Activated B cell treated with CpG ODN at 0.5 μM for 24 hours (primary cell): ENCODE measurements around the gene HCAR3. TPM values are rescaled to one million over a fixed set of nuclear protein-coding genes. Genes with fewer than 3 reads are reported as not detected.
"Not testable (repeated sequence)": the region's sequence is repeated elsewhere in the genome, so short reads cannot be mapped to it uniquely, and the experiment has no call there.

ENCODE experiments used
- ATAC-seq: fragments of 200-7000 bp; cut with Tn5 transposase; one replicate; pipeline ENCODE4 v1.10.0; 2021; ENCODE audit warnings: low read depth, mild to moderate bottlenecking, moderate library complexity
- CTCF ChIA-PET: fragments of 350-600 bp; sonication (Branson Sonifier 250); formaldehyde crosslinking; loops from one replicate; lab custom pipeline; 2021; ENCODE audit warnings: antibody characterized with exemption; lab: Charles Lee
- POLR2A ChIA-PET: fragments of 350-600 bp; sonication (Branson Sonifier 250); formaldehyde crosslinking; loops from one replicate; lab custom pipeline; 2021; ENCODE audit warnings: antibody characterized with exemption; lab: Charles Lee
- DNase-seq: peaks from one replicate; pipeline ENCODE4 v3.0.0; 2022
- H3K27ac Mint-ChIP-seq: one replicate; pipeline ENCODE4 v1.8.0; 2020; ENCODE audit warnings: mixed read lengths
- H3K27me3 Mint-ChIP-seq: one replicate; pipeline ENCODE4 v1.8.0; 2021; ENCODE audit warnings: mixed read lengths
- H3K36me3 Mint-ChIP-seq: one replicate; pipeline ENCODE4 v1.8.0; 2021; ENCODE audit warnings: low read depth, mixed read lengths
- H3K4me1 Mint-ChIP-seq: one replicate; pipeline ENCODE4 v1.8.0; 2021; ENCODE audit warnings: mixed read lengths
- H3K4me3 Mint-ChIP-seq: one replicate; pipeline ENCODE4 v1.8.0; 2020; ENCODE audit warnings: mild to moderate bottlenecking, mixed read lengths
- H3K9me3 Mint-ChIP-seq: one replicate; pipeline ENCODE4 v1.8.0; 2020; ENCODE audit warnings: mixed read lengths
- CTCF ChIP-seq: fragments of 200-600 bp; IDR thresholded peaks from one replicate; pipeline ENCODE4 v1.8.0; 2022; ENCODE audit warnings: antibody characterized with exemption, mild to moderate bottlenecking
- intact Hi-C: fragments of 100-400 bp; cut with micrococcal nuclease; formaldehyde crosslinking; loops from one replicate; pipeline ENCODE4 v1.15.1; 2024
- total RNA-seq: library from RNA; stranded (reverse); gene quantifications from 2 replicates; pipeline ENCODE4 v1.2.3, GENCODE V29; 2022

Gene HCAR3
- total RNA-seq, 1 donor from 2014 or later, result not detected

- no peak for DNase-seq
- ATAC-seq, result no peak
- Mint-ChIP-seq H3K4me3 (no peak overlapping the region), H3K9me3 (no peaks in the 10 kb centered on the region), H3K27me3 (no peaks in the 10 kb centered on the region), H3K4me1 (peaks cover 4% of the 10 kb centered on the region), H3K27ac (no peak overlapping the region), H3K36me3 (no peaks in the 10 kb centered on the region)
- intact Hi-C loops, result no loop called here
- ChIA-PET CTCF (no interaction called here), POLR2A (interaction anchor here (0.6 kb wide), 1 partner anchor 34 kb away, joined by 4 read pairs; no protein-coding TSS in a partner anchor)
- TF ChIP-seq CTCF, result no peak
Measured at GRCh38 chr12:122688291-122688690, 28.3 kb downstream of the HCAR3 start.

- TF ChIP-seq CTCF, result no peak
- no peak for ATAC-seq
- peaks cover 4% of the 10 kb centered on the region for H3K4me1 Mint-ChIP-seq
- no peak overlapping the region for H3K27ac Mint-ChIP-seq
- H3K4me3 Mint-ChIP-seq, result no peak overlapping the region
- no peak for DNase-seq
- no peaks in the 10 kb centered on the region for H3K27me3 Mint-ChIP-seq
- H3K9me3 Mint-ChIP-seq, result no peaks in the 10 kb centered on the region
- intact Hi-C loops, result no loop called here
- ChIA-PET POLR2A (no interaction called here), CTCF (no interaction called here)
- no peaks in the 10 kb centered on the region for H3K36me3 Mint-ChIP-seq
Measured at GRCh38 chr12:122687086-122687485, 29.5 kb downstream of the HCAR3 start.

GRCh38 chr12:122686538-122686937, 30.1 kb downstream of the HCAR3 start:
- intact Hi-C loops, result no loop called here
- ChIA-PET POLR2A (no interaction called here), CTCF (no interaction called here)
- no peaks in the 10 kb centered on the region for H3K36me3 Mint-ChIP-seq
- H3K4me3 Mint-ChIP-seq, result no peak overlapping the region
- no peak overlapping the region for H3K27ac Mint-ChIP-seq
- no peaks in the 10 kb centered on the region for H3K27me3 Mint-ChIP-seq
- TF ChIP-seq CTCF, result no peak
- DNase-seq, result no peak
- H3K9me3 Mint-ChIP-seq, result no peaks in the 10 kb centered on the region
- H3K4me1 Mint-ChIP-seq, result peaks cover 2% of the 10 kb centered on the region
- no peak for ATAC-seq

- ATAC-seq, result no peak
- DNase-seq, result no peak
- Mint-ChIP-seq H3K4me3 (no peak overlapping the region), H3K27ac (no peak overlapping the region), H3K4me1 (no peaks in the 10 kb centered on the region), H3K36me3 (no peaks in the 10 kb centered on the region), H3K9me3 (no peaks in the 10 kb centered on the region), H3K27me3 (no peaks in the 10 kb centered on the region)
- ChIA-PET POLR2A (no interaction called here), CTCF (no interaction called here)
- intact Hi-C loops, result no loop called here
- TF ChIP-seq CTCF, result no peak
Measured at GRCh38 chr12:122684297-122684813, 32.3 kb downstream of the HCAR3 start.

- CTCF ChIA-PET, result no interaction called here
- no peak for DNase-seq
- H3K36me3 Mint-ChIP-seq, result no peaks in the 10 kb centered on the region
- H3K27ac Mint-ChIP-seq, result no peak overlapping the region
- H3K4me1 Mint-ChIP-seq, result no peaks in the 10 kb centered on the region
- POLR2A ChIA-PET, result no interaction called here
- H3K4me3 Mint-ChIP-seq, result no peak overlapping the region
- intact Hi-C loops, result no loop called here
- no peak for ATAC-seq
- TF ChIP-seq CTCF, result no peak
- no peaks in the 10 kb centered on the region for H3K27me3 Mint-ChIP-seq
- H3K9me3 Mint-ChIP-seq, result no peaks in the 10 kb centered on the region
Measured at GRCh38 chr12:122681814-122682213, 34.8 kb downstream of the HCAR3 start.

GRCh38 chr12:122680989-122681388, 35.6 kb downstream of the HCAR3 start:
- POLR2A ChIA-PET, H3K4me1 Mint-ChIP-seq: not testable (repeated sequence)

GRCh38 chr12:122676781-122677180, 39.8 kb downstream of the HCAR3 start:
- intact Hi-C loops, ATAC-seq, H3K4me3 Mint-ChIP-seq, POLR2A ChIA-PET, H3K4me1 Mint-ChIP-seq, H3K27me3 Mint-ChIP-seq, H3K36me3 Mint-ChIP-seq, H3K9me3 Mint-ChIP-seq, DNase-seq, H3K27ac Mint-ChIP-seq, CTCF ChIA-PET: not testable (repeated sequence)

More at GRCh38 chr12:122680989-122681388, 35.6 kb downstream of the HCAR3 start:
- H3K9me3 Mint-ChIP-seq, CTCF ChIA-PET, DNase-seq, H3K4me3 Mint-ChIP-seq, intact Hi-C loops, H3K27ac Mint-ChIP-seq, ATAC-seq, H3K36me3 Mint-ChIP-seq, H3K27me3 Mint-ChIP-seq: not testable (repeated sequence)

GRCh38 chr12:122676015-122676414, 40.6 kb downstream of the HCAR3 start:
- CTCF ChIA-PET, POLR2A ChIA-PET, DNase-seq, H3K4me3 Mint-ChIP-seq, ATAC-seq, H3K36me3 Mint-ChIP-seq, intact Hi-C loops, H3K4me1 Mint-ChIP-seq, H3K9me3 Mint-ChIP-seq, H3K27me3 Mint-ChIP-seq, H3K27ac Mint-ChIP-seq: not testable (repeated sequence)
